Activated CD4-positive, alpha-beta T cell treated with anti-CD3 and anti-CD28 coated beads, Interleukin-2, amount 50 U/mL, for 4 hours (primary cell): Measurements from ENCODE around the gene HOXD12.

ENCODE experiments used
- DNase-seq, 2 experiments: peaks; one replicate each; pipeline ENCODE4 v3.0.0-alpha.2; 2020

HOXD12 gene

GRCh38 chr2:176081376-176081836 lies 18.2 kb upstream of the HOXD12 start:
- no peak for DNase-seq

- DNase-seq, result no peak
Measured at GRCh38 chr2:176081837-176082524, 17.6 kb upstream of the HOXD12 start.

GRCh38 chr2:176082525-176082823 lies 17.1 kb upstream of the HOXD12 start:
- DNase-seq, result no peak

- DNase-seq, result no peak
Measured at GRCh38 chr2:176082824-176083751, 16.5 kb upstream of the HOXD12 start.

- no peak for DNase-seq
Measured at GRCh38 chr2:176083796-176084261, 15.8 kb upstream of the HOXD12 start, which contains the start of gene EVX2. TSS of gene EVX2 (minus strand) at chr2:176083962. CDS start at chr2:176083776, 186 bp downstream.

- no peak for DNase-seq
Measured at GRCh38 chr2:176084611-176085119, 14.9 kb upstream of the HOXD12 start.

- DNase-seq, result no peak
Measured at GRCh38 chr2:176085120-176085788, 14.3 kb upstream of the HOXD12 start.

GRCh38 chr2:176085861-176086771 lies 13.5 kb upstream of the HOXD12 start:
- no peak for DNase-seq

GRCh38 chr2:176087330-176088047 lies 12.1 kb upstream of the HOXD12 start:
- DNase-seq, result no peak

- DNase-seq, result no peak
Measured at GRCh38 chr2:176088048-176088936, 11.3 kb upstream of the HOXD12 start.

- no peak for DNase-seq
Measured at GRCh38 chr2:176088937-176089842, 10.4 kb upstream of the HOXD12 start.

- DNase-seq, result no peak
Measured at GRCh38 chr2:176089843-176090395, 9.7 kb upstream of the HOXD12 start.

- DNase-seq, result no peak
Measured at GRCh38 chr2:176090862-176091261, 8.7 kb upstream of the HOXD12 start.

GRCh38 chr2:176091329-176092258 lies 8.0 kb upstream of the HOXD12 start:
- DNase-seq, result no peak

GRCh38 chr2:176092270-176093144 lies 7.1 kb upstream of the HOXD12 start, which contains the start of gene HOXD13:
TSS of gene HOXD13 (plus strand) at chr2:176092721. CDS start at chr2:176092891, 170 bp downstream.
- DNase-seq, result no peak

- no peak for DNase-seq
Measured at GRCh38 chr2:176093145-176093897, 6.3 kb upstream of the HOXD12 start.
